GM21447 (cell line): ENCODE results near the gene CACNA1F.
A peak's percentile ranks its signal among the peaks of the same experiment; 100 is the strongest.

ENCODE experiments used
- ATAC-seq: cut with Tn5 transposase; IDR thresholded peaks from one replicate; pipeline ENCODE4 v1.9.1; 2021; ENCODE audit not compliant: unreplicated experiment

CACNA1F gene

DNA sequence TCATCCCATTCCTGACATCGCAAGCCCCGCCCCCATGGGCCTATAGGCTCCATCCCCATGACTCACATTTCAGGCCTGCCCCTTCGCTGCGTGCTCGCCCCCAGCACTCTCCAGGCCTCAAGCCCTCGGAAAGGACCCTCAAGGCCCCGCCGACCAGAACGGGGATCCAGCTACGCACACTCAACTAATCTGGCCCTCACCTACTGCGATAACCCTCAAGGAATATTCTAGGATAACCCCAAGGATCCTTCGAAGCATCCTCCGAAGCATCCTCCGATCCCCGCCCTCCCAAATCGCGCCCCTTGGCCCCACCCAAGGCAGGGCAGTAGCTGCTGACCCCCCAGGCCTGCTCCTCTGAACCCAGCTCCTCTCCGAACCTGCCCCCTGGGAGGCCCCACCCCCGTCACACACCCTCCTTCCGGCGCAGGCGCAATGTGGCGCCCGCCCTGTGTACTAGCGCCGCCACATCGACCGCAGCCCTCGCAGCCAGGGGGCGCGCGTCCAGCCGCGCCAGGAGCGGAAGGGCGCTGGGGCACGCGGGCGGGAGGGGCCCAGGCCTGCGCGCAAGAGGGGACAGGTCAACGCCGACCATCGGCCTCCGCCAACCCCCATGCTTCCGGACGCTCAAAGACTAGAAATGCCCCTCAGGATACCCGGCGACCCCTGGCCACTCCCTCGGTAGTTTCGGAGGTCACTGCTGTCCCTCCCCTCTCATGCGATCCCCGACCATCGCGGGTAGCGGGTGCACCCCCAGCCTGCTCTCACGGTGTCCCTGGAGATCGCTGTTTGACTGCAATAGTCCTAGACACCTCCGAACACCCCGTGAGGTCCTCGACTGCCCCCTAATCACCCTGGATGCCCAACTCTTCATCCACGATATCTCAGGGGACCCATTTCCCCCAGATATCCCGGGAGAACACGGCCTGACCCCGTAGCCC is 77.0 kb downstream of the CACNA1F start:
- peak; percentile 91 for ATAC-seq

GRCh38 chrX:49155243-49155899 is 77.8 kb downstream of the CACNA1F start:
- ATAC-seq = peak; percentile 5
